ENCODE measurements around the gene SYT2.

The SYT2 gene

GRCh38 chr1:202659974-202660373 lies 50.3 kb downstream of the SYT2 start:
- TF ChIP-seq Cebpa-rat (IDR thresholded peaks at IDR 0.05) = no peak
- no peaks in the 10 kb centered on the region for H3K9me3 ChIP-seq
- H3K4me1 ChIP-seq = no peaks in the 10 kb centered on the region
- H3K4me2 ChIP-seq = no peak overlapping the region
- H3K27me3 ChIP-seq = no peaks in the 10 kb centered on the region
- H3K36me3 ChIP-seq = no peaks in the 10 kb centered on the region
- no peak overlapping the region for H3K27ac ChIP-seq
- no peak overlapping the region for H3K4me3 ChIP-seq
- peaks cover 20% of the 10 kb centered on the region; the same call in 1 of the 2 replicates for H4K20me1 ChIP-seq
- no peak overlapping the region for H3K9ac ChIP-seq

- Histone ChIP-seq H3K27ac (no peak overlapping the region), H3K4me3 (no peak overlapping the region), H3K36me3 (no peaks in the 10 kb centered on the region), H3K4me1 (no peaks in the 10 kb centered on the region), H4K20me1 (peaks cover 20% of the 10 kb centered on the region; the same call in 1 of the 2 replicates), H3K4me2 (no peak overlapping the region), H3K9ac (no peak overlapping the region), H3K9me3 (no peaks in the 10 kb centered on the region), H3K27me3 (no peaks in the 10 kb centered on the region)
- no peak for TF ChIP-seq Cebpa-rat (IDR thresholded peaks at IDR 0.05)
Observed at GRCh38 chr1:202659541-202659940, 50.7 kb downstream of the SYT2 start.

GRCh38 chr1:202658769-202659168 lies 51.5 kb downstream of the SYT2 start:
- Histone ChIP-seq H3K36me3 (no peaks in the 10 kb centered on the region), H4K20me1 (peaks cover 20% of the 10 kb centered on the region; the same call in 1 of the 2 replicates), H3K4me3 (no peak overlapping the region), H3K4me1 (no peaks in the 10 kb centered on the region), H3K27ac (no peak overlapping the region), H3K27me3 (no peaks in the 10 kb centered on the region), H3K4me2 (no peak overlapping the region), H3K9me3 (no peaks in the 10 kb centered on the region), H3K9ac (no peak overlapping the region)
- TF ChIP-seq Cebpa-rat (IDR thresholded peaks at IDR 0.05) = no peak

GRCh38 chr1:202658251-202658759 lies 51.9 kb downstream of the SYT2 start:
- Histone ChIP-seq H3K4me2 (no peak overlapping the region), H3K4me3 (no peak overlapping the region), H4K20me1 (peaks cover 20% of the 10 kb centered on the region; the same call in 1 of the 2 replicates), H3K9me3 (no peaks in the 10 kb centered on the region), H3K9ac (no peak overlapping the region), H3K36me3 (no peaks in the 10 kb centered on the region), H3K4me1 (no peaks in the 10 kb centered on the region), H3K27me3 (no peaks in the 10 kb centered on the region), H3K27ac (no peak overlapping the region)
- no peak for TF ChIP-seq Cebpa-rat (IDR thresholded peaks at IDR 0.05)

- Histone ChIP-seq H4K20me1 (peaks cover 20% of the 10 kb centered on the region; the same call in 1 of the 2 replicates), H3K9me3 (no peaks in the 10 kb centered on the region), H3K36me3 (no peaks in the 10 kb centered on the region), H3K4me2 (no peak overlapping the region), H3K4me1 (peaks cover 2% of the 10 kb centered on the region; the same call in 1 of the 2 replicates), H3K4me3 (no peak overlapping the region), H3K27ac (no peak overlapping the region), H3K27me3 (no peaks in the 10 kb centered on the region), H3K9ac (no peak overlapping the region)
- TF ChIP-seq Cebpa-rat (IDR thresholded peaks at IDR 0.05) = no peak
Observed at GRCh38 chr1:202656951-202657646, 53.2 kb downstream of the SYT2 start.

- no peak for TF ChIP-seq Cebpa-rat (IDR thresholded peaks at IDR 0.05)
- Histone ChIP-seq H3K9me3 (no peaks in the 10 kb centered on the region), H3K36me3 (no peaks in the 10 kb centered on the region), H3K27ac (no peak overlapping the region), H4K20me1 (peaks cover 20% of the 10 kb centered on the region; the same call in 1 of the 2 replicates), H3K9ac (no peak overlapping the region), H3K4me2 (no peak overlapping the region), H3K27me3 (no peaks in the 10 kb centered on the region), H3K4me3 (no peak overlapping the region), H3K4me1 (peaks cover 6% of the 10 kb centered on the region; the same call in 1 of the 2 replicates)
Observed at GRCh38 chr1:202656057-202656456, 54.2 kb downstream of the SYT2 start.

- H4K20me1 ChIP-seq = peaks cover 20% of the 10 kb centered on the region; the same call in 1 of the 2 replicates
- no peak for TF ChIP-seq Cebpa-rat (IDR thresholded peaks at IDR 0.05)
- no peak overlapping the region for H3K4me2 ChIP-seq
- no peak overlapping the region for H3K27ac ChIP-seq
- H3K4me3 ChIP-seq = no peak overlapping the region
- H3K9ac ChIP-seq = no peak overlapping the region
- no peaks in the 10 kb centered on the region for H3K36me3 ChIP-seq
- H3K9me3 ChIP-seq = no peaks in the 10 kb centered on the region
- peaks cover 6% of the 10 kb centered on the region; the same call in 1 of the 2 replicates for H3K4me1 ChIP-seq
- H3K27me3 ChIP-seq = no peaks in the 10 kb centered on the region
Observed at GRCh38 chr1:202654079-202654478, 56.2 kb downstream of the SYT2 start.

- H4K20me1 ChIP-seq = peaks cover 4% of the 10 kb centered on the region; the same call in 1 of the 2 replicates
- peaks cover 26% of the 10 kb centered on the region for H3K27me3 ChIP-seq
- peaks cover 16% of the 10 kb centered on the region for H3K4me1 ChIP-seq
- no peak overlapping the region for H3K4me2 ChIP-seq
- no peak overlapping the region for H3K27ac ChIP-seq
- H3K4me3 ChIP-seq = no peak overlapping the region
- no peaks in the 10 kb centered on the region for H3K36me3 ChIP-seq
- no peaks in the 10 kb centered on the region for H3K9me3 ChIP-seq
- no peak for TF ChIP-seq Cebpa-rat (IDR thresholded peaks at IDR 0.05)
- H3K9ac ChIP-seq = no peak overlapping the region
Observed at GRCh38 chr1:202649553-202650392, 60.5 kb downstream of the SYT2 start.

- TF ChIP-seq Cebpa-rat (IDR thresholded peaks at IDR 0.05) = no peak
- Histone ChIP-seq H3K27me3 (peaks cover 37% of the 10 kb centered on the region), H3K4me1 (peaks cover 16% of the 10 kb centered on the region), H3K4me2 (no peak overlapping the region), H4K20me1 (peaks cover 15% of the 10 kb centered on the region; the same call in 1 of the 2 replicates), H3K36me3 (no peaks in the 10 kb centered on the region), H3K4me3 (no peak overlapping the region), H3K9me3 (no peaks in the 10 kb centered on the region), H3K27ac (no peak overlapping the region), H3K9ac (no peak overlapping the region)
Observed at GRCh38 chr1:202648605-202649226, 61.5 kb downstream of the SYT2 start.
